Bronchus fibroblast of lung (primary cell): Measurements from ENCODE around the gene ETNPPL. TPM values are rescaled to one million over a fixed set of nuclear protein-coding genes. Genes with fewer than 3 reads are reported as not detected.

Experiments
- total RNA-seq: library from RNA; depleted of rRNA; stranded (reverse); fragments of >200 nt; gene quantifications from 2 replicates; pipeline ENCODE4 v1.2.3, GENCODE V29; 2015

ETNPPL gene
- not detected in 2 replicates for total RNA-seq

DNA sequence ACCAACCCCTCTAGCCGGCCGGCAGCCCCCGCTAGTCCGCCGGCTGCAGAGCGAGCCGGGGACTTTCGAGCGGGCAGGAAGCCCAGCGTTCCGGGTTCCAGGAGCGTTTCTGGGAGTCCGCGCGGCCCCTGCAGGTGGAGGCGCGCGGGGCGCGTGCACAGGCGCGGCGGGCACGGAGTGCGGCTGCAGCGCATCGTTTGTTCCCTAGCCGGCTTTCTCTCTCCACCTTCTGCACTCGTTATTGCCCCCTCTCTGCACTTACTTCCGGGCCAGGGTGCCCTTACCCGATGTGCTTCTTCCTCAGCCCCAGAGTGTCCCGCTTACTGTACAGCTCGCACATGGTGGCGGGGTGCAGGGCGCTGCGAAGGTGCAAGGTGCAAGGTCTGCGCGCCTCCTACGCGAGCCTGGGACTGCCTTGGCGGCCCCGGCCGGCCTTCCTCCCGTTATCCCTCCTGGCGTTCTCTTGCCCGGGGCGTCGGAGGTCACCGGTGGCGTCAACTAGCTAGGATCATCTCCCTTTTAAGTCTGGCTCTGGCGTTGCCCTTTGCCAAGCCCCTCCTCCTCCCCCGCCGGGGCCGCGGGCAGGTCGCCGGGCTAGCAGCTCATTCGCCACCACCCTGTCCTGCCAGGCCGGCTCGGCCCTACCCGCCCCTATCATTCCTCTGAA, at the start of gene ETNPPL:
Gene ETNPPL, minus strand, starts transcription at position 495 of the 667 bp plus-strand sequence. Its CDS starts 155 bp downstream, at position 340.

Other genes starting within 250 kb of the ETNPPL start
- 818 and 965 TPM in 2 replicates for gene RPL34, start 142.5 kb downstream of the ETNPPL start, total RNA-seq
- 208 and 212 TPM in 2 replicates for gene OSTC, start 112.5 kb downstream of the ETNPPL start, total RNA-seq